Measurements from ENCODE around the gene HRH4.

GRCh38 chr18:24502667-24503523 lies 42.5 kb downstream of the HRH4 start:
- TF ChIP-seq RFX5 (IDR thresholded peaks at IDR 0.05; ENCODE audit: low read length) (no peak), EP300 (IDR thresholded peaks at IDR 0.05; ENCODE audit: borderline replicate concordance in 1 of 2, low read depth in 1 of 2, low read length in 1 of 2) (no peak), EZH2phosphoT487 (IDR thresholded peaks at IDR 0.05; ENCODE audit: borderline replicate concordance, low read depth) (no peak), TCF12 (IDR thresholded peaks at IDR 0.05) (no peak)
- TF ChIP-seq, protein P1, sequence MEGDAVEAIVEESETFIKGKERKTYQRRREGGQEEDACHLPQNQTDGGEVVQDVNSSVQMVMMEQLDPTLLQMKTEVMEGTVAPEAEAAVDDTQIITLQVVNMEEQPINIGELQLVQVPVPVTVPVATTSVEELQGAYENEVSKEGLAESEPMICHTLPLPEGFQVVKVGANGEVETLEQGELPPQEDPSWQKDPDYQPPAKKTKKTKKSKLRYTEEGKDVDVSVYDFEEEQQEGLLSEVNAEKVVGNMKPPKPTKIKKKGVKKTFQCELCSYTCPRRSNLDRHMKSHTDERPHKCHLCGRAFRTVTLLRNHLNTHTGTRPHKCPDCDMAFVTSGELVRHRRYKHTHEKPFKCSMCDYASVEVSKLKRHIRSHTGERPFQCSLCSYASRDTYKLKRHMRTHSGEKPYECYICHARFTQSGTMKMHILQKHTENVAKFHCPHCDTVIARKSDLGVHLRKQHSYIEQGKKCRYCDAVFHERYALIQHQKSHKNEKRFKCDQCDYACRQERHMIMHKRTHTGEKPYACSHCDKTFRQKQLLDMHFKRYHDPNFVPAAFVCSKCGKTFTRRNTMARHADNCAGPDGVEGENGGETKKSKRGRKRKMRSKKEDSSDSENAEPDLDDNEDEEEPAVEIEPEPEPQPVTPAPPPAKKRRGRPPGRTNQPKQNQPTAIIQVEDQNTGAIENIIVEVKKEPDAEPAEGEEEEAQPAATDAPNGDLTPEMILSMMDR (IDR thresholded peaks at IDR 0.05) = no peak
